ENCODE data around the gene POLN. TPM values are rescaled to one million over a fixed set of nuclear protein-coding genes. Genes with fewer than 3 reads are reported as not detected.

POLN gene
- polyA plus RNA-seq, 2 of the 4 experiments (the other 2 are of a cell fraction) = 2.4 to 2.9 TPM

DNA sequence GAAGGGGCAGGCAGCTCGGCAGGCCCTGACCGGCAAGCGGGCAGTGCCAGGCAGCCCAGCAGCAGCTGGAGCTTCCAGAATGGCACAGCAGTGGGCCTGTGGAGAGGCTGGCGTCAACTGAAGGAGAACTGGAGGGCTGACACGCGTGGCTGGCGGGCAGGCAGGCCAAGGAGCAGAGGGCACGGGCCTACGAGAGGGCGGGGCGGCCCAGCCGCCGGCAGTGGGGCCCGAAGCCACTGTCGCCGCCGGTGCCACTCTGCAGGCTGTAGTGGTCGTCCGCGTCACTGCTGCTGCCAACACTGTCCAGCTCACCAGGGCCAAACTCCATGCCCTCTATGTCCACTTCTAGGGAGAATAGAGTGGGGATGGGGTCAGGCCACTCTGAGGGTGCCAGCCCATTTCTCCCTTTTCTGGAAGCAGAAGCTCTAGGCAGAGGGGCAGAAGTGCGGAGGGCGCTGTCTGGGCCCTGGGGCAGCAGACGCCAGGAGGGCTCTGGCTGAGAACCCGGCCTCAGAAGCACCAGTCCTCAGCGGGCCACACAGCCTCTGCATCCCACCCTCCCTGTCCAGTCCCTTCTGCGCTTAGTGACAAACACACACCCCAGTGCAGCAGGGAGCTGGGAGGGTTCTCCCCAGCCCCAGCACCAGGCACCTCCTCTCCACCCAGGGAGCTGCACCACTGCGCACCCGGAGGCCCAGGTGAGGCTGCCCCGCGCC lies 8.6 kb upstream of the POLN start:
- POLR2A ChIA-PET = interaction anchor here (1.2 kb wide), 1 partner anchor 12 kb away, joined by 4 read pairs; the partner anchor contains the start of gene MXD4
- no peak for TF ChIP-seq EP300 (IDR thresholded peaks at IDR 0.05)
- TF ChIP-seq CHD2 (IDR thresholded peaks at IDR 0.05; ENCODE audit: low read length, partially characterized antibody) = no peak
- no peak for TF ChIP-seq ZFP36 (IDR thresholded peaks at IDR 0.05; ENCODE audit: borderline replicate concordance, partially characterized antibody)
- ATAC-seq (no peak), FAIRE-seq (no peak), DNase-seq (ENCODE audit: low read depth in 1 of 2, low spot score in 1 of 2) (no peak)
- H3K4me3 ChIP-seq = no peak overlapping the region
- no peaks in the 10 kb centered on the region for H3K4me1 ChIP-seq
- CTCF ChIA-PET = interaction anchor here (0.6 to 2.2 kb wide), 2 partner anchors 30 to 65 kb away, joined by 3 to 6 read pairs; no protein-coding TSS in a partner anchor
- H3K4me2 ChIP-seq = no peak overlapping the region
- H3K27ac ChIP-seq = no peak overlapping the region
- WGBS (ENCODE audit: missing lambda C conversion rate) = 98% methylated on average over 17 of the region's 30 CpGs
- H3K9me3 ChIP-seq = no peaks in the 10 kb centered on the region

- POLR2A ChIA-PET = no interaction called here
Measured at GRCh38 chr4:2249526-2250356, 7.8 kb upstream of the POLN start.

DNA sequence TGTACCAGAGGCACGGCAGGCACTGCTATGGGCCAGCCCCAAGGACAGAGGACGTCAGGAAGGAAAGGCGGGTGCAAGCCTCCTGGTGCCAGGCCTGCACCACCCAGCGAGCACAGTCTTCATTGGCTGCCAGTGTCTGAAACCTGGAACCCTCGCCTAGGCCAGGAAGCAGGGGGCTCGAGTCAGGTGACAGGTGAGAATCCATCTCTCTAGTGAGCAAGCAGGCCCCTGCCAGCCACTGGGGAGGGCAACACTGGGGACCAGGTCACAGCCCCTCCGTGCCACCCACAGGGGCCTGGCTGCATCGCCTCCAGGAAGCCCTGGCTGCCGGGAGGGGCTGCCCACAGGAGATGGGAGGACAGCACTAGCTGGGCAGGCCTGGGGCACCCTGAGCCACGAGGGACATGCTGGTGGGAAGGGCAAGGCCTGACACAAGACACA lies 6.9 kb upstream of the POLN start:
- H3K9me3 ChIP-seq = no peaks in the 10 kb centered on the region
- CTCF ChIA-PET = interaction anchor here (2.2 kb wide), 1 partner anchor 28 kb away, joined by 6 read pairs; no protein-coding TSS in a partner anchor
- ATAC-seq (no peak), FAIRE-seq (no peak), DNase-seq (ENCODE audit: low read depth in 1 of 2, low spot score in 1 of 2) (no peak)
- no peak overlapping the region for H3K27ac ChIP-seq
- no peaks in the 10 kb centered on the region for H3K4me1 ChIP-seq
- WGBS (ENCODE audit: missing lambda C conversion rate) = 83% methylated on average over 6 of the region's 10 CpGs
- TF ChIP-seq TFCP2L1 (CRISPR knock-in tag; IDR thresholded peaks at IDR 0.05) (no peak), MYC (IDR thresholded peaks at IDR 0.05; ENCODE audit: borderline replicate concordance, low read length) (no peak)
- POLR2A ChIA-PET = no interaction called here
- H3K4me3 ChIP-seq = no peak overlapping the region
- H3K4me2 ChIP-seq = no peak overlapping the region

More at GRCh38 chr4:2249526-2250356, 7.8 kb upstream of the POLN start:
- no peak for ATAC-seq
- Histone ChIP-seq H3K9me3 (no peaks in the 10 kb centered on the region), H3K4me2 (no peak overlapping the region), H3K4me1 (no peaks in the 10 kb centered on the region), H3K4me3 (no peak overlapping the region), H3K27ac (no peak overlapping the region)
- no peak for DNase-seq (ENCODE audit: low read depth in 1 of 2, low spot score in 1 of 2)
- TF ChIP-seq CBX2 (IDR thresholded peaks at IDR 0.05; ENCODE audit: borderline replicate concordance, low read depth) (no peak), ZFP36 (IDR thresholded peaks at IDR 0.05; ENCODE audit: borderline replicate concordance, partially characterized antibody) (no peak), RFX5 (IDR thresholded peaks at IDR 0.05) (no peak), MAFK (IDR thresholded peaks at IDR 0.05; ENCODE audit: partially characterized antibody) (no peak), RCOR1 (IDR thresholded peaks at IDR 0.05; ENCODE audit: low read depth, low read length) (no peak), POLR2AphosphoS2 (conservative IDR thresholded peaks at IDR 0.05; ENCODE audit: low read length) (no peak), NFE2L2 (conservative IDR thresholded peaks at IDR 0.05; ENCODE audit: low read length) (no peak), BHLHE40 (IDR thresholded peaks at IDR 0.05; ENCODE audit: low read depth, low read length) (no peak), PBX3 (IDR thresholded peaks at IDR 0.05) (no peak)
- 91% methylated on average over 10 of the region's 26 CpGs for WGBS (ENCODE audit: missing lambda C conversion rate)
- CTCF ChIA-PET = interaction anchor here (0.6 to 2.2 kb wide), 2 partner anchors 29 to 66 kb away, joined by 3 to 6 read pairs; no protein-coding TSS in a partner anchor
- FAIRE-seq = no peak

GRCh38 chr4:2248044-2248780 lies 6.3 kb upstream of the POLN start:
- CTCF ChIA-PET = no interaction called here
- 94% methylated on average over 9 of the region's 21 CpGs for WGBS (ENCODE audit: missing lambda C conversion rate)
- H3K4me3 ChIP-seq = no peak overlapping the region
- ATAC-seq = no peak
- DNase-seq (ENCODE audit: low read depth in 1 of 2, low spot score in 1 of 2) = no peak
- H3K9me3 ChIP-seq = no peaks in the 10 kb centered on the region
- H3K4me2 ChIP-seq = no peak overlapping the region
- no peaks in the 10 kb centered on the region for H3K4me1 ChIP-seq
- no peak for FAIRE-seq
- no peak overlapping the region for H3K27ac ChIP-seq
- POLR2A ChIA-PET = no interaction called here
- no peak for TF ChIP-seq EHMT2 (IDR thresholded peaks at IDR 0.05; ENCODE audit: low read depth)
